Effector memory CD8-positive, alpha-beta T cell (primary cell): Measurements from ENCODE around the gene WRNIP1.

ENCODE experiments used
- ATAC-seq: fragments of 150-1000 bp; cut with Tn5 transposase; replicated peaks from 2 replicates; pipeline ENCODE4 v1.10.0; 2021; ENCODE audit warnings: mild to moderate bottlenecking, moderate library complexity
- DNase-seq, 3 experiments: peaks; one replicate each; pipeline ENCODE4 v3.0.0; 2021
- H3K27ac Mint-ChIP-seq, 2 donors: one replicate each; pipeline ENCODE4 v1.8.0; 2022; ENCODE audit warnings: mild to moderate bottlenecking in 2 of 2, mixed read lengths in 2 of 2, moderate library complexity in 2 of 2
- H3K27me3 Mint-ChIP-seq, 2 donors: one replicate each; pipeline ENCODE4 v1.8.0; 2022; ENCODE audit warnings: mixed read lengths in 2 of 2
- H3K36me3 Mint-ChIP-seq: one replicate; pipeline ENCODE4 v1.8.0; 2022; ENCODE audit warnings: mild to moderate bottlenecking, moderate library complexity, mixed read lengths; ENCODE audit not compliant: insufficient read depth
- H3K4me1 Mint-ChIP-seq, 2 donors: one replicate each; pipeline ENCODE4 v1.8.0; 2022; ENCODE audit warnings: low read depth in 2 of 2, mixed read lengths in 2 of 2
- H3K4me3 Mint-ChIP-seq, 2 donors: one replicate each; pipeline ENCODE4 v1.8.0; 2022; ENCODE audit warnings: mild to moderate bottlenecking in 2 of 2, mixed read lengths in 2 of 2, moderate library complexity in 2 of 2
- H3K9me3 Mint-ChIP-seq, 2 donors: one replicate each; pipeline ENCODE4 v1.8.0; 2022; ENCODE audit warnings: mixed read lengths in 2 of 2

The WRNIP1 gene

GRCh38 chr6:2772840-2773239, 7.6 kb downstream of the WRNIP1 start:
- DNase-seq (no peak), ATAC-seq (no peak)
- Mint-ChIP-seq H3K4me3 (no peak overlapping the region), H3K4me1 (peaks cover 32 to 61% of the 10 kb centered on the region in 2 donors), H3K27me3 (no peaks in the 10 kb centered on the region), H3K36me3 (peaks cover 37% of the 10 kb centered on the region), H3K27ac (peak overlapping the region in 1 of 2 donors; percentile 25), H3K9me3 (no peaks in the 10 kb centered on the region)

GRCh38 chr6:2773449-2773848, 8.3 kb downstream of the WRNIP1 start:
- Mint-ChIP-seq H3K9me3 (no peaks in the 10 kb centered on the region), H3K36me3 (peaks cover 36% of the 10 kb centered on the region), H3K27ac (peak overlapping the region in 1 of 2 donors; percentile 25), H3K4me1 (peaks cover 26 to 55% of the 10 kb centered on the region in 2 donors), H3K27me3 (no peaks in the 10 kb centered on the region), H3K4me3 (no peak overlapping the region)
- DNase-seq = no peak
- no peak for ATAC-seq

GRCh38 chr6:2775003-2775402, 9.8 kb downstream of the WRNIP1 start:
- Mint-ChIP-seq H3K27me3 (no peaks in the 10 kb centered on the region), H3K9me3 (no peaks in the 10 kb centered on the region), H3K4me3 (no peak overlapping the region), H3K27ac (peak overlapping the region in 1 of 2 donors; percentile 80), H3K36me3 (peaks cover 42% of the 10 kb centered on the region), H3K4me1 (peaks cover 25 to 52% of the 10 kb centered on the region in 2 donors)
- ATAC-seq (no peak), DNase-seq (no peak)

GRCh38 chr6:2777249-2777648, 12.1 kb downstream of the WRNIP1 start:
- ATAC-seq = no peak
- H3K4me3 Mint-ChIP-seq = no peak overlapping the region
- no peak for DNase-seq
- H3K9me3 Mint-ChIP-seq = no peaks in the 10 kb centered on the region
- H3K4me1 Mint-ChIP-seq = peaks cover 22 to 43% of the 10 kb centered on the region in 2 donors
- peak overlapping the region in 1 of 2 donors; percentile 16 for H3K27ac Mint-ChIP-seq
- H3K36me3 Mint-ChIP-seq = peaks cover 40% of the 10 kb centered on the region
- H3K27me3 Mint-ChIP-seq = no peaks in the 10 kb centered on the region

GRCh38 chr6:2780102-2780737, 15.0 kb downstream of the WRNIP1 start:
- no peak overlapping the region for H3K4me3 Mint-ChIP-seq
- peaks cover 20 to 22% of the 10 kb centered on the region in 2 donors for H3K4me1 Mint-ChIP-seq
- no peaks in the 10 kb centered on the region for H3K9me3 Mint-ChIP-seq
- no peak for DNase-seq
- H3K27me3 Mint-ChIP-seq = no peaks in the 10 kb centered on the region
- H3K36me3 Mint-ChIP-seq = peaks cover 57% of the 10 kb centered on the region
- ATAC-seq = no peak
- H3K27ac Mint-ChIP-seq = no peak overlapping the region

- no peak for DNase-seq
- Mint-ChIP-seq H3K36me3 (peaks cover 56% of the 10 kb centered on the region), H3K9me3 (no peaks in the 10 kb centered on the region), H3K27ac (no peak overlapping the region), H3K4me3 (no peak overlapping the region), H3K27me3 (no peaks in the 10 kb centered on the region), H3K4me1 (peaks cover 13 to 22% of the 10 kb centered on the region in 2 donors)
- ATAC-seq = no peak
These were observed 16.6 kb downstream of the WRNIP1 start for GRCh38 chr6:2781685-2782355.

- no peaks in the 10 kb centered on the region for H3K9me3 Mint-ChIP-seq
- no peak overlapping the region for H3K27ac Mint-ChIP-seq
- H3K27me3 Mint-ChIP-seq = no peaks in the 10 kb centered on the region
- DNase-seq (no peak), ATAC-seq (no peak)
- peaks cover 58% of the 10 kb centered on the region for H3K36me3 Mint-ChIP-seq
- H3K4me3 Mint-ChIP-seq = no peak overlapping the region
- peaks cover 13 to 23% of the 10 kb centered on the region in 2 donors for H3K4me1 Mint-ChIP-seq
These were observed 17.1 kb downstream of the WRNIP1 start for GRCh38 chr6:2782356-2782708.

GRCh38 chr6:2782825-2783187, 17.6 kb downstream of the WRNIP1 start:
- ATAC-seq = no peak
- peaks cover 62% of the 10 kb centered on the region for H3K36me3 Mint-ChIP-seq
- no peak overlapping the region for H3K27ac Mint-ChIP-seq

GRCh38 chr6:2783188-2783963, 18.2 kb downstream of the WRNIP1 start:
- no peak for ATAC-seq
- Mint-ChIP-seq H3K27ac (peak overlapping the region; percentile 32 to 55), H3K36me3 (peaks cover 63% of the 10 kb centered on the region), H3K27me3 (no peaks in the 10 kb centered on the region), H3K4me1 (peaks cover 13 to 21% of the 10 kb centered on the region in 2 donors), H3K9me3 (no peaks in the 10 kb centered on the region), H3K4me3 (no peak overlapping the region)
- no peak for DNase-seq

More at GRCh38 chr6:2782825-2783187, 17.6 kb downstream of the WRNIP1 start:
- Mint-ChIP-seq H3K27me3 (no peaks in the 10 kb centered on the region), H3K4me1 (peaks cover 13 to 20% of the 10 kb centered on the region in 2 donors), H3K9me3 (no peaks in the 10 kb centered on the region), H3K4me3 (no peak overlapping the region)
- no peak for DNase-seq

- no peaks in the 10 kb centered on the region for H3K9me3 Mint-ChIP-seq
- H3K4me3 Mint-ChIP-seq = no peak overlapping the region
- H3K36me3 Mint-ChIP-seq = peaks cover 62% of the 10 kb centered on the region
- peak overlapping the region; percentile 32 to 55 for H3K27ac Mint-ChIP-seq
- no peak for ATAC-seq
- H3K4me1 Mint-ChIP-seq = peaks cover 12 to 18% of the 10 kb centered on the region in 2 donors
- no peaks in the 10 kb centered on the region for H3K27me3 Mint-ChIP-seq
- DNase-seq = no peak
These were observed 18.9 kb downstream of the WRNIP1 start for GRCh38 chr6:2784061-2784460.

GRCh38 chr6:2784930-2785329, 19.7 kb downstream of the WRNIP1 start:
- DNase-seq (no peak), ATAC-seq (no peak)
- Mint-ChIP-seq H3K4me3 (no peak overlapping the region), H3K4me1 (peaks cover 8 to 18% of the 10 kb centered on the region in 2 donors), H3K9me3 (no peaks in the 10 kb centered on the region), H3K27me3 (no peaks in the 10 kb centered on the region), H3K27ac (peak overlapping the region in 1 of 2 donors; percentile 32), H3K36me3 (peaks cover 53% of the 10 kb centered on the region)

GRCh38 chr6:2786269-2786668, 21.1 kb downstream of the WRNIP1 start:
- DNase-seq (no peak), ATAC-seq (no peak)
- Mint-ChIP-seq H3K9me3 (no peaks in the 10 kb centered on the region), H3K36me3 (peaks cover 44% of the 10 kb centered on the region), H3K4me1 (peaks cover 6 to 19% of the 10 kb centered on the region in 2 donors), H3K4me3 (no peak overlapping the region), H3K27ac (peak overlapping the region in 1 of 2 donors; percentile 75), H3K27me3 (no peaks in the 10 kb centered on the region)

- peak; percentile 73 for ATAC-seq
- peak overlapping the region; percentile 62 to 86 for H3K27ac Mint-ChIP-seq
- peaks cover 28 to 30% of the 10 kb centered on the region in 2 donors for H3K4me1 Mint-ChIP-seq
- no peaks in the 10 kb centered on the region for H3K27me3 Mint-ChIP-seq
- H3K4me3 Mint-ChIP-seq = peak overlapping the region; percentile 46 to 58
- no peaks in the 10 kb centered on the region for H3K9me3 Mint-ChIP-seq
- H3K36me3 Mint-ChIP-seq = peaks cover 12% of the 10 kb centered on the region
- DNase-seq = peak; percentile 37 to 41 (median 38)
These were observed 25.6 kb downstream of the WRNIP1 start for GRCh38 chr6:2790588-2791449.
